GM19467 (cell line): Measurements from ENCODE around the gene TOMM5.

Source experiments
- ATAC-seq: cut with Tn5 transposase; IDR thresholded peaks from one replicate; pipeline ENCODE4 v1.9.1; 2021; ENCODE audit warnings: mild to moderate bottlenecking, moderate library complexity; ENCODE audit not compliant: unreplicated experiment

Gene TOMM5

DNA sequence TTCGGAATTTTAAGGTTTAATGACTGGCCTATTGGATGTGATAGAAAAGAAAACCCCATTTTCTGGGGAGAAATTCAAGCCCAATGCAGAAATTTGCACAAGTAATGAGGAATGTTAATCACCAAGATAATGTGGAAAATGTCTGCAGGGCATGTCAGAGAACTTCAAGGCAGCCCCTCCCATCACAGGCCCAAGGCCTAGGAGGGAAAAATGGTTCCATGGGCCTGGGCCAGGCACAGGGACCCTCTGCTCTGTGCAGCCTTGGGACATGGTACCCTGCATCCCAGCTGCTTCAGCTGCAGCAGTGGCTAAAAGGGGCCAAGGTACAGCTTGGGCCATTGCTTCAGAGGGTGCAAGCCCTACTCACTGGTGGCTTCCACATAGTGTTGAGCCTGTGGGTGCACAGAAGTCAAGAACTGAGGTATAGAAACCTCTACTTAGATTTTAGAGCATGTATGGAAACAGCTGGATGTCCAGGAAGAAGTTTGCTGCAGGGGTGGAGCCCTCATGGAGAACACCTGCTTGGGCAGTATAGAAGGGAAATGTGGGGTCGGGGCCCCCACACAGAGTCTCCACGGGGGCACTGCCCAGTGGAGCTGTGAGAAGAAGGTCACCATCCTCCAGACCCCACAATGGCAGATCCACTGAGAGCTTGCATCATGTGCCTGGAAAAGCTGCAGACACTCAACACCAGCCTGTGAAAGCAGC is 28.4 kb downstream of the TOMM5 start:
- no peak for ATAC-seq

DNA sequence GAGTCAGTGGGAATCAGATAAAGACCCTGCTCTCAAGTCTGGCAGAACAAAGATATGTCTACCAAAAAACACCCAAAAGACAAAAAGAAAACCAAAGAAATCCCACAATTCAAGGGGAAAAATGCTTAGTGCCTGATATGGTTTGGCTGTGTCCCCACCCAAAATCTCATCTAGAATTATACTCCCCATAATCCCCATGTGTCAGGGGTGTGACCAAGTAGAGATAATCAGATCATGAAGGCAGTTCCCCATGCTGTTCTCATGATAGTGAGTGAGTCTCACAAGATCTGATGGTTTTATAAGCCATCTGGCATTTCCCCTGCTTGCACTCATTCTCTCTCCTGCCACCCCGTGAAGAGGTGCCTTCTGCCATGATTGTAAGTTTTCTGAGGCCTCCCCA is 29.6 kb downstream of the TOMM5 start:
- no peak for ATAC-seq

DNA sequence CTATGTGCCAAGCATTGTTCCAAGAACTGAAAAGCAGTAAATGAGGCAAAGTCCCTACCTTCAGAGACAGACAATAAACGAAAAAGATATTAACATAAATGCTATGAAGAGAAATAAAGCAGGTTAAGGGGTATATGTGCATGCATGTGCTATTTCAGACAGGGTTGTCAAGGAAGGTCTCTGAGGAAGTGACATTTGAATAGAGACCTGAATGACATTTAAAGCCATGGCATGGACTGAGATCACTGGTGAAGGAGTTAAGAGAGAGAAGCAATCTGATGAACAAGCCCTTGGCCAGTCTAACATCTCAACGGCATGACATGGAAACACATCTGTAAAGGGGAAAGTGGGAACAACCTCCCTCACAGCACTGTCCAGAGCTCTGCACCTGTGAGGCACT is 30.7 kb downstream of the TOMM5 start:
- ATAC-seq, result no peak

DNA sequence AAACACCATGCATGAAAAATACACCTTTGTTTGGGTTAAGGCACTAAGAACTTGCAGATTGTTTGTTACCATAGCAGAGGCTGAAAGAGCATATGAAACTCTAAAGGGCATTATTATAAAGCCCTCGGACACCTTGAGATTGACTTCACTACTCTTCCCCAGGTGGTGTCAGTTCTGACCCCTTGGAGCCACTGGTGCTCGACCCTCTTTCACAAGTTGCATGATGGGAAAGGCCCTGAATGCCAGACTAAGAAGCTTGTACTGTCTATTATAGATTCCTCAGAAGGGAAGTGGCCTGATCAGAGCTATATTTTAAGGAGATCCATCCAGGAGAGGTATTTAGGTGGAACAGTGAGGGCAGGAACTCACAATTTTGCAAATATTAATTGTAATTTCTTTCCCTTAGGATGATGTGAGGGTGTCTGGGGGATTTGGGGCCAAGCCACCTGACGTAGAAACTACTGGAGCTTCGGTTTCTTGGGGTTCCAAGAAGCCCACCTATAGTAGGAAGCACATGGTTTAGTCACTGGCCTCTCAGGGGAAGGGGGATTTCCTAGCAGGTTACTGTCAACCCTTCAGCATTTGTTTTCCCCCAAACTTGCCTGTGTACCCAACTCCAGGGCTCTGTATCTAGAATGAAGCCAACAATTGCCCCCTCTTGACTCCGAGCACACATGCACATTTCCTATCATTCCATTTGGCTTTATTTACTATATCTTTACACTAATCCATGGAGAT is 32.4 kb downstream of the TOMM5 start:
- no peak for ATAC-seq

DNA sequence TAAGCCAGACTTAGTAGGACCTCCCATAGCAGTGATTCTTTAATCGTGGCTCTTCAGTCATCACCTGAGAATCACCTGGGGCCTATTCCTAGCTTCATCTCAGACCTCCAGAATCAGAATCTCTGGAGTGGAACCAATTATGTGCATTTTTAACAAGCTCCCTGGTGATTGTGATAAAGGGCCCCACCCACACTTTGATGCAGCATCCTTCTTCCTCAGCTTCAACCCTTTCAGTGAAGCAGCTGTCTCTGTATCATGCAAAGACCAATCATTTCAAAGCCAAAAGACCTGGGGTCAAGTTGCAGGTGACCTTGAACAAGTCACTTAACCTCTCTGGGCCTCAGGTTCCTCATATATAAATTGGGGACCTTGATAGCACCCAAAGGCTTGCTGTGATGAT is 33.3 kb downstream of the TOMM5 start:
- ATAC-seq, result no peak

DNA sequence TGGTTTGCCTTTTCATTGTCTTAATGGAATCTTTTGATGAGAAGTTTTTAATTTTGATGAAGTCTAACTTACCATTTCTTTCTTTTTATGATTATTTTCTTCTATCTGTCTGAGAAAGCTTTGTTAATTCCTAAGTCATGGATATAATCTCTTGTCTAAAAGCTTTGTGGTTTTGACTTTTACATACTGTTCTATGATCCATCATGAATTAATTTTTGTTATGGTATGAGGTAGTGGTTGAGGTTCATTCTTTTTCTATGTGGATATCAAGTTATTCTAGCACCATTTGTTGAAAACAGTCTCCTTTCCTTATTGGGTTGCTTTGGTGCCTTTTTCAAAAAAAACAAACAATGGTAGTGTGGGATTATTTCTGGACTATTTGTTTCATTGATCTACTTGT is 36.6 kb downstream of the TOMM5 start:
- no peak for ATAC-seq

DNA sequence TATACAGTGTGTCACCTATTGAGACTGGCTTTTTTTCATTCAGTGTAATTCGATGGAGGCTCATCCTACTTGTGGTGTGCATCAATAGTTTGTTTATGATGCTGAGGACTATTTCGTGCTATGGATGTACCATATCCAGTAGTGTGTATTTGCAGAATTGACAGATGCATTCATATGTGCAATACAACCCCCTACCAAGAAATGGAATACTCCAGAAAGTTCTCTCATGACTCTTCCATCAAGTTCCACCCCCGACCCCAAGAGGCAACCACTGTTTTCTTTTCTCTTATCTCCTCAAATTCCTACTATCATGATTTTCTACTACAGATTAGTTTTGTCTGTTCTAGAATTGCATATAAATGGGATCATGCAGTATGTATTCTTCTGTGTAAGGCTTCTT is 38.1 kb downstream of the TOMM5 start:
- ATAC-seq, result no peak

DNA sequence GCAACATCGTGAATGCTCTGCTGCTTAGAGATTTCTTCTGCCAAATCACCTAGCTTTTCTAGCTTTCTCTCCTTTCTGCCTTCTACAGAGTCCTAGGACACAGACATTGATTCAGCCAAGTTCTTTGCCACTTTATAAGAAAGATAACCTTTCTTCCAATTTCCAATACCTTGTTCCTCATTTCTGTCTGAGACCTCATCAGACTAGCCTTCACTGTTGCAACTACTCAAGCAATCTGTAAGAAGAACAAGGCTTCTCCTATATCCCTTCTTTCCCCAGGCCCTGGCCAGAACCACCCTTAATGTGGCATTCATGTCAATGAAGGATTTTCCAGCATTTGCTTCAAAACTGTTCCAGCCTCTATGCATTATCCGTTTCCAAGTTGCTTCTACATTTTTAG is 40.5 kb downstream of the TOMM5 start:
- no peak for ATAC-seq

DNA sequence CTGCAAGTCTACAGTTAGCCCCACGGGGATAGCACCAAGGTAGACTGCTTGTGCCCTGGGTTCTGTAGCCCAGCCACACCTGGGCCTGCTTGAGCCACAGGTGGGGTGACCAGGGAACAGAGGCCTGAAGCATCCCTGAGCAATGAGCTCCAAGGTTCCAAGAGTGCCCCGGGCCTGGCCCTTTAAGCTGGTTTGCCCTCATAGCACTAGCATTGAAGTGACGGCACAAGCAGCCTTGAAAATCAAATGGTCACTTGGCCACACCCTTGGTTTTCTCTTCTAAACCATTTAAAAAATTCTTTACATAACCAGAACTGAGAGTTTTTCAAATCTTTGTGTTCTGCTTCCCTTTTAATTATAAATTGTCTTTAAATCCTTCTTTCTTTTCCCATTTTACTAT is 40.9 kb downstream of the TOMM5 start:
- no peak for ATAC-seq

DNA sequence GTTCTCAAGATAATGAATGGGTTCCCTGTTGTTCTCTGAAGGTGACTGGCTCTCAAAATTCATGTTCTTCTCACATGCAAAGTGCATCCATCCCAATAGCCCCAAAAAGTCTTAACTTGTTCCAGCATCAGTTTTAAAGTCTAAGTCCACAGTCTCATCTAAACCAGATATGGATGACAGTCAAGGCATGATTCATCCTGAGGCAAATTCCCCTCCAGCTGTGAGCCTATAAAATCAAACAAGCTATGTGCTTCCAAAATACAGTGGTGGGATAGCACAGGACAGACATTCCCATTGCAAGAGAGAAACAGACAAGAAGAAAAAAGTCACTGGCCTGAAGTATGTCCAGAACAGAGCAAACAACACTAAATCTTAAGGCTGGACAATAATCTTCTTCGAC is 41.6 kb downstream of the TOMM5 start:
- ATAC-seq, result no peak

DNA sequence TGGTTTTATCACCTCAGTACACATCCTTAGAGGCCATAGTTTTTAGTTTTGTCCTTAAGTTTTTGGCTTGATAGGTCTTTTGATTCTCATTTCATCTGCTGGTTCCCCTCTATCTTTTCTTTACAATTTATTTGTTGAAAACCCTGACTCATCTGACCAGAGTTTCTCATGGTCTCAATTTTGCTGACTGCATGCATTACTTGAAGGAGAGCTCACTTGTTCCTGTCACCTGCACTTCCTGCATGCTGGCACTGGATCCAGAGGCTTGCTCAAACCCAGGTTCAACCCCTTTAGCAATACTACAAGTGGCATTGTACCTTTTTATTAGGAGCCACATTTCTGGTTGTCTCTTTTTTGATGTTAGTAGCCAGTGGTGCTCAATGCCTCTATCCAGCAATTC is 42.9 kb downstream of the TOMM5 start:
- ATAC-seq, result no peak

DNA sequence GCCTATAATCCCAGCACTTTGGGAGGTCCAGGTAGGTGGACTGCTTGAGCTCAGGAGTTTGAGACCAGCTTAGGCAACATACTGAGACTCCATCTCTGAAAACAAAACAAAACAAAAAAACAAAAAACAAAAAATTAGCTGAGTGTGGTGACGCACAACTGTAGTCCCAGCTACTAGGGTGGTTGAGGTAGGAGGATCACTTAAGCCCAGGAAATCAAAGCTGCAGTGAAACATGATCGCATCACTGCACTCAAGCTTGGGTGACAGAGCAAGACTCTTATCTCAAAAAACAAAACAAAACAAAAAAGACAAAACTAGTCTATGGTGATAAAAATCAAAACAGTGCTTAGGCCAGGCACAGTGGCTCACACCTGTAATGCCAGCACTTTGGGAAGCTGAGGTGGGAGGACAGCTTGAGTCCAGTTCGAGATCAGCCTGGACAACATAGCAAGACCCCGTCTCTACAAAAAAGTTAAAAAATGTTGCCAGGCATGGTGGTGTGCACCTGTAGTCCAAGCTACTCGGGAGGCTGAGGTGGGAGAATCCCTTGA is 45.0 kb downstream of the TOMM5 start:
- no peak for ATAC-seq

DNA sequence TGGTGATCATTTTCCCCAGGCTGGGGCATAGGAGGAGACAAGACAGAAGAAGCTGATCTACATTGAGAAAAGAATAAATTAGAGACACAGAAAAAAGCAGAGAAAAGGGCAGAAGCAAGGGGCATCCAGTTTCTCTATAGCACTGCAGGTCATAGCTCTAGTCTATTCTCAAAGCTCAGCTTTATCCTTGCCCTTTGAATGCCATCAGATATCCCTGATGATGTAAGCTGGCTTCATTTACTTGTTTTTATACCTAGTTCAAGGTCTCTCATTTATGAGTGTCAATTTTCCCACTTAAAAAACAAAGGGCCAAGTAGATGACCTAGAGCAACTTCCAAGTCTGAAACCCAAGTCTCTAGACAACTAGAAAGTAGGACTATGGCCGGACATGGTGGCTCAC is 48.9 kb downstream of the TOMM5 start:
- ATAC-seq, result no peak

DNA sequence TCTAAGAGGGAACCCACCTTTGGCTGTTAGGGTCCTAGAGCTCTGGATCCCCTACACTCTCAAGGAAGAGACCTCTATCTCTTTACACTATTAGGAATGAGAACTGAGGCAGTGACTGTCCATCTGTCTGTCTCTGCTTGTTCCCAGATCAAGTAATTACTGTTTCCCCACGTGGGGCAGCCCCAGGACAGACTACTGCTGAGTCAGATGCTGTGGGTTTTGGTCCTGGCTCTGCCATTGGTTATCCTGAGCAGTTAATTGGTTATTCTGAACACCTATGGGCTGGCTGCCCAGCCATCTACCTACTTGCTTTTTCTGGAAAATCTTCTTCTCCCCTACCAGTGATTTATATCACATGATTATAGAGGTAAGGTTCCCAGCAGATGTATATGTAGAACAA is 49.5 kb downstream of the TOMM5 start:
- ATAC-seq, result no peak

DNA sequence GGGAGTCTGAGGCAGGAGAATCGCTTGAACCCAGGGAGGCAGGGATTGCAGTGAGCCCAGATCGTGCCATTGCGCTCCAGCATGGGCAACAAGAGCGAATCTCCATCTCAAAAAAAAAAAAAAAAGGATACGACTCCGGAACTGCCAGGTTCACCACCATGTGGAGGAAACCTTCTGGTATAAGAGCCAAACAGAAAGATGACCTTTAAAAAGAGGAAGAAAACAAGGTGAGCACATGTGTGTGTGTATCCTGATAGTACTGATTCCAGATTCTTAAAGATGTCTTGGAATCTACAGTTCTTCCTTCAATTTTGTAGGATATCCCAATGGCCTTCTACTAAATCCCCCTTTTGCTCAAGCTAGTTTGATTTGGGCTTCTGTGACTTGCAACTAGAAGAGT is 49.9 kb downstream of the TOMM5 start:
- no peak for ATAC-seq

DNA sequence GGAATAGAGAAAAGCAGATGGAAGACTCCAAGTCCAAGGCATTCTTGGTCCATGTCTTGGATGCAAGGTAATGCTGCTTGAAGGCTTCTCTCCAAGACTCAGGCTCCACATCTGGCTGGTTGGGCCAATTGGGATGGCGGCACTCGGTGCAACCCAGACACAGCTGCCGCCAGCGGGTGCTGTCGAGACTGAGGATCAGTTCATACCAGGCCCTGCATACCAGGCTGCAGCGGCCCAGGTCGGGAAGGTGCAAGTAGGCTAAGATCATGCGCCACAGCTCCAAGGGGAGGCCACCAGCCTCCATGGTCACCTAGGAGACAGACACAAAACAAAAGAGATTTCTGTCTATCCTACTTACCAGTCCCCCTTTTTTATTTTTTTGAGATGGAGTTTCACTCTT is 50.9 kb downstream of the TOMM5 start:
- no peak for ATAC-seq

DNA sequence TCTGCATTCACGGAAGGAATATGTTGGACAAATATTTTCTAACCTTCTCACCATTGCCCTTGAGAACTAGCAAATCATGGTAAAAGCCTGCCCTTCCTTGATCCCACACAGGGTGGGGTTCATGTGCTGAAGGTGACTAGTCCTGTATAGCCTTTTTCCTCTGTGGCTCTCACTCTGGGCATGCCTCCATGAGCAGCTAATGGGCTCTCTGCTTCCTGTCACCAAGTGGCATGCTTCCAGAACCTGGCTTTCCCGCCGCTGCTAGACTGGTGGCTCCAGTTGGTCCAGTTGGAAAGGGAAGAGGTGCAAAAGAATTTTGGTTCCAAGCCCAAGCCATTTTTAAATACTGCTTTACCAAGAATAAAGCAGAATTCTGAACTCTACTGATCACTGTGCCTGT is 51.8 kb downstream of the TOMM5 start:
- no peak for ATAC-seq

DNA sequence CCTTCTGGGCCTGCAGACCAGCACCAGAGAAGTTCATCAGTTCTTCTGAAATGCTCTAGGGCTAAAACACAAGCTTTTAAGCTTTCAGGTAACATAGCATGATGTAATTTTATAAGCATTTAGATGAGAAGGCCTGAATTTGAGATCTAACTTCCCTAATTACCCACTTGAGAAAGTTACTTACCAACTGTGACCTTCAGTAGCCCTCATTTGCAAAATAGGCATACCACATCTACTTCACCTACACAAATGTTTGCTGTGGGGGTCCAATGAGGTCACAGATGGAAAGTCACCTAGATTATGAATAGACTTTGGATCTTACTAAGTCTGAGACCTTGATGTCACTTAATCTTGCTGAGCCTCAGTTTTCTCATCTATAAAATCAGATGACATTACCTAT is 52.8 kb downstream of the TOMM5 start:
- ATAC-seq, result no peak
